Ovary (tissue), 9 donors: ENCODE data around the gene VIPR2. TPM values are rescaled to one million over a fixed set of nuclear protein-coding genes. Genes with fewer than 3 reads are reported as not detected.

Experiments
- DNase-seq, 5 donors: peaks; one replicate each; pipeline ENCODE4 v3.0.0-alpha.2; 2019 to 2020
- H3K27ac ChIP-seq, 2 donors: fragments of 200-600 bp; one replicate each; pipeline versions ENCODE4 v1.5.1 to v1.8.0; 2019 to 2022
- H3K27me3 ChIP-seq: fragments of 200-600 bp; one replicate; pipeline ENCODE4 v1.8.0; 2022
- H3K36me3 ChIP-seq: fragments of 200-600 bp; sonication (generic); one replicate; pipeline ENCODE4 v1.5.1; 2019
- H3K4me1 ChIP-seq: one replicate; pipeline ENCODE4 v1.8.1; 2013; ENCODE audit warnings: mild to moderate bottlenecking, moderate library complexity; ENCODE audit not compliant: insufficient read depth
- H3K4me3 ChIP-seq: fragments of 200-600 bp; sonication (generic); one replicate; pipeline ENCODE4 v1.5.1; 2017
- H3K9me3 ChIP-seq, 2 donors: fragments of 200-600 bp in 1 of 2; sonication (generic) in 1 of 2; one replicate each; pipeline versions ENCODE4 v1.5.1 to v1.8.1; 2013 to 2019; ENCODE audit warnings: mild to moderate bottlenecking in 1 of 2, moderate library complexity in 1 of 2
- EP300 ChIP-seq: sonication (generic); formaldehyde crosslinking; IDR thresholded peaks from one replicate; pipeline ENCODE4 v1.6.1; 2017; ENCODE audit warnings: antibody characterized with exemption
- POLR2A ChIP-seq: fragments of 450-650 bp; IDR thresholded peaks from one replicate; pipeline ENCODE4 v1.6.1; 2017; ENCODE audit warnings: antibody characterized with exemption, mild to moderate bottlenecking, moderate library complexity
- WGBS, 3 donors: extraction: QIAGEN DNeasy Blood & Tissue Kit in 1 of 3; methylation state at CpG; one replicate each; pipeline versions ENCODE4 v1.1.5 to v1.1.7; 2013 to 2017; 5-methylcytosine and 5-hydroxymethylcytosine counted together
- intact Hi-C, 4 donors: fragments of 100-400 bp; cut with DNase I; formaldehyde crosslinking; loops; one replicate each; pipeline versions ENCODE4 v1.11.0 to v1.15.1; 2022 to 2023
- polyA plus RNA-seq, 2 donors: library from polyadenylated mRNA; stranded (reverse); fragments of 200-250 nt in 1 of 2; fragments of 350-450 nt in 1 of 2; fragmentation: Illumina TruSeq in 1 of 2; extraction: RNeasy Lipid Tissue Mini Kit (QIAGEN cat#74804) in 1 of 2; gene quantifications; one replicate each; pipeline ENCODE4 v1.2.3, GENCODE V29; 2013 to 2014
- total RNA-seq, 7 donors: library from RNA; depleted of rRNA in 2 of 7; stranded (reverse); fragments of >200 nt in 2 of 7; fragmentation: NEBNext Ultra II Directional in 3 of 7; extraction: Animal tissue kit (Norgen Biotek cat#: 25700) in 3 of 7; gene quantifications; one replicate each; pipeline versions ENCODE4 v1.1.0 to v1.2.4, GENCODE V29; 2016 to 2023
- TF ChIP-seq, protein P1 (sequence below), 3 donors: fragments of 450-650 bp in 2 of 3; fragments of 200-600 bp in 1 of 3; IDR thresholded peaks; one replicate each; pipeline versions ENCODE4 v1.5.1 to v1.8.0; 2016 to 2022; ENCODE audit warnings: antibody characterized with exemption in 3 of 3, mild to moderate bottlenecking in 1 of 3
- donor health status: DM: no; HTN: no; CAD: no; lungs with moderate emphysema.
- donor health status: DM: no; HTN: no; CAD: no.
- donor health status: Bipolar disorder and iron deficiency.
- donor health status: DM: yes; HTN: yes; CAD: no.
- donor health status: DM: no; HTN: no; CAD: no.
- donor health status: DM: yes; HTN: yes; CAD: no.

VIPR2 gene
- total and polyA plus RNA-seq, 9 donors = 3.6 to 18.0 (median 9.0) TPM

GRCh38 chr7:159046300-159046699, 98.4 kb downstream of the VIPR2 start:
- DNase-seq = no peak
- WGBS, 3 donors = 97 to 98% (median 97%) methylated on average over 6 of the region's 6 CpGs
- Histone ChIP-seq H3K9me3 (no peaks in the 10 kb centered on the region), H3K4me3 (no peak overlapping the region), H3K27me3 (no peaks in the 10 kb centered on the region), H3K36me3 (no peaks in the 10 kb centered on the region), H3K27ac (no peak overlapping the region), H3K4me1 (peaks cover 2% of the 10 kb centered on the region)
- intact Hi-C loops = no loop called here
- TF ChIP-seq POLR2A = no peak
- TF ChIP-seq, protein P1, sequence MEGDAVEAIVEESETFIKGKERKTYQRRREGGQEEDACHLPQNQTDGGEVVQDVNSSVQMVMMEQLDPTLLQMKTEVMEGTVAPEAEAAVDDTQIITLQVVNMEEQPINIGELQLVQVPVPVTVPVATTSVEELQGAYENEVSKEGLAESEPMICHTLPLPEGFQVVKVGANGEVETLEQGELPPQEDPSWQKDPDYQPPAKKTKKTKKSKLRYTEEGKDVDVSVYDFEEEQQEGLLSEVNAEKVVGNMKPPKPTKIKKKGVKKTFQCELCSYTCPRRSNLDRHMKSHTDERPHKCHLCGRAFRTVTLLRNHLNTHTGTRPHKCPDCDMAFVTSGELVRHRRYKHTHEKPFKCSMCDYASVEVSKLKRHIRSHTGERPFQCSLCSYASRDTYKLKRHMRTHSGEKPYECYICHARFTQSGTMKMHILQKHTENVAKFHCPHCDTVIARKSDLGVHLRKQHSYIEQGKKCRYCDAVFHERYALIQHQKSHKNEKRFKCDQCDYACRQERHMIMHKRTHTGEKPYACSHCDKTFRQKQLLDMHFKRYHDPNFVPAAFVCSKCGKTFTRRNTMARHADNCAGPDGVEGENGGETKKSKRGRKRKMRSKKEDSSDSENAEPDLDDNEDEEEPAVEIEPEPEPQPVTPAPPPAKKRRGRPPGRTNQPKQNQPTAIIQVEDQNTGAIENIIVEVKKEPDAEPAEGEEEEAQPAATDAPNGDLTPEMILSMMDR (IDR thresholded peaks at IDR 0.05) = no peak

GRCh38 chr7:159045839-159046238, 98.8 kb downstream of the VIPR2 start:
- DNase-seq = no peak
- Histone ChIP-seq H3K4me3 (no peak overlapping the region), H3K27me3 (no peaks in the 10 kb centered on the region), H3K27ac (no peak overlapping the region), H3K9me3 (no peaks in the 10 kb centered on the region), H3K36me3 (no peaks in the 10 kb centered on the region), H3K4me1 (peaks cover 2% of the 10 kb centered on the region)
- WGBS, 3 donors = 93 to 100% (median 95%) methylated on average over 1 of the region's 1 CpG
- TF ChIP-seq, protein P1 (IDR thresholded peaks at IDR 0.05) = no peak
- TF ChIP-seq POLR2A (no peak), EP300 (no peak)
- intact Hi-C loops = no loop called here

DNA sequence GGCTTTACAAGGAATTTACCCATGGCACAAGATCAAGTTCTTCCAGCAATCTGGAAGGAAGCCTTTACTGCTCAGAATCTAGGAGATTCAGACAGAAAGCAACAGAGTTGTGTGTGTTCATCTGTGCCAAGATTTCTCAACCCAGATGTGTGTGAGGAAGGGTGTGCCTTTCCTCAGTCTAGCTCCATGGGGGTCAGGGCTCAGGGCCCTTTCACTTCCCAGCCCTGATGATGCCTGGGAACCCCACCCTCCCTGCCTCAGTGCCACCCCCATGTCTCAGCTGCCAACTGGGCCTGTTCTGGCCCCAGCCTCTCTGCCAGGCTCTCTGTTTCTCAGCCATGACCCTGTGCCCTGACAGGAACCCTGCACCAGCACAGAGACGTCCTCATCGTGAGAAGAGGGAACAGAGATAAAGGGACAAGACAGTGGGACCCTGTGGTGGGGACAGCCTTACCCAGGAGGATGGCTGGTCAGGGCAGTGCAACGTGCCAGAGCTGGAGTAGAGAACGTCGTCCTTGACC, 102.0 kb downstream of the VIPR2 start:
- no peak overlapping the region for H3K4me3 ChIP-seq
- TF ChIP-seq EP300 = no peak
- TF ChIP-seq, protein P1 (IDR thresholded peaks at IDR 0.05) = no peak
- no peak for TF ChIP-seq POLR2A
- H3K36me3 ChIP-seq = no peaks in the 10 kb centered on the region
- H3K9me3 ChIP-seq = no peaks in the 10 kb centered on the region
- peaks cover 4% of the 10 kb centered on the region for H3K4me1 ChIP-seq
- H3K27me3 ChIP-seq = no peaks in the 10 kb centered on the region
- H3K27ac ChIP-seq = no peak overlapping the region
- DNase-seq = no peak
- intact Hi-C loops = no loop called here
- WGBS, 3 donors = 72 to 84% (median 79%) methylated on average over 5 of the region's 5 CpGs

GRCh38 chr7:159042103-159042502, 102.6 kb downstream of the VIPR2 start:
- DNase-seq = no peak
- Histone ChIP-seq H3K36me3 (no peaks in the 10 kb centered on the region), H3K27me3 (no peaks in the 10 kb centered on the region), H3K4me3 (no peak overlapping the region), H3K27ac (no peak overlapping the region), H3K9me3 (no peaks in the 10 kb centered on the region), H3K4me1 (peaks cover 4% of the 10 kb centered on the region)
- WGBS, 3 donors = 88% methylated on average over 8 of the region's 8 CpGs
- intact Hi-C loops = no loop called here
- no peak for TF ChIP-seq POLR2A
- TF ChIP-seq EP300 = no peak
- TF ChIP-seq, protein P1 (IDR thresholded peaks at IDR 0.05) = no peak
